RWPE1 (cell line): ENCODE data around the gene FAM171A2.

ENCODE experiments used
- CTCF ChIA-PET: fragments of 350-600 bp; sonication (Branson Sonifier 250); formaldehyde crosslinking; extraction: SDS; loops from one replicate; lab custom pipeline; 2021; lab: Yijun Ruan, JAX
- POLR2A ChIA-PET: fragments of 400-600 bp; formaldehyde crosslinking; extraction: SDS; loops from one replicate; lab custom pipeline; 2020; ENCODE audit warnings: antibody characterized with exemption; ENCODE audit not compliant: low non-redundant PET; lab: Yijun Ruan, JAX
- DNase-seq: peaks from one replicate; pipeline ENCODE4 v3.0.0; 2012; ENCODE audit warnings: low spot score
- H3K27ac ChIP-seq: fragments of 450-650 bp; 2 replicates; pipeline ENCODE4 v1.5.1; 2017
- TF ChIP-seq, protein P1 (sequence below): fragments of 450-650 bp; conservative IDR thresholded peaks from 2 replicates; pipeline ENCODE4 v1.5.1; 2017; ENCODE audit warnings: low read depth, mild to moderate bottlenecking

FAM171A2 gene

DNA sequence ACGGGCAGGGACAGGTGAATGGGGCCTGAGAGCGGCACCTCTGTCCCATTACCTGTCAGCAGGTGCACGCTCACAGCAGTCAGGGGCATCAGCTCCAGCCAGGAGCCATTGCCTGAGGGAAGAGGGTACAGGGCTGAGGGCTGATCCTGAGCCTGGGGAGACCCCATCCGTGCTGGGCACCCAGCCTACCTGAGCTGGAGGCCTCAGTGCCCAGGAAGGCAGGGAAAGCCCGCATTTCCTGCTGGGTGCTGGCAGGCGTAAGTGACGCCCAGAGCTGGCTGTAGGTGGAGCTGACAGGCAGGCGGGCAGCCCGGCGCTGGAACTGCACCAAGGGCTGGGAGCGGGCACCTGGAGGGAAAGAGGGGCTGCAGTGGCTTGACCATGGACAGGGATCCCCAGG, 7.4 kb downstream of the FAM171A2 start:
- H3K27ac ChIP-seq: no peak overlapping the region
- TF ChIP-seq, protein P1, sequence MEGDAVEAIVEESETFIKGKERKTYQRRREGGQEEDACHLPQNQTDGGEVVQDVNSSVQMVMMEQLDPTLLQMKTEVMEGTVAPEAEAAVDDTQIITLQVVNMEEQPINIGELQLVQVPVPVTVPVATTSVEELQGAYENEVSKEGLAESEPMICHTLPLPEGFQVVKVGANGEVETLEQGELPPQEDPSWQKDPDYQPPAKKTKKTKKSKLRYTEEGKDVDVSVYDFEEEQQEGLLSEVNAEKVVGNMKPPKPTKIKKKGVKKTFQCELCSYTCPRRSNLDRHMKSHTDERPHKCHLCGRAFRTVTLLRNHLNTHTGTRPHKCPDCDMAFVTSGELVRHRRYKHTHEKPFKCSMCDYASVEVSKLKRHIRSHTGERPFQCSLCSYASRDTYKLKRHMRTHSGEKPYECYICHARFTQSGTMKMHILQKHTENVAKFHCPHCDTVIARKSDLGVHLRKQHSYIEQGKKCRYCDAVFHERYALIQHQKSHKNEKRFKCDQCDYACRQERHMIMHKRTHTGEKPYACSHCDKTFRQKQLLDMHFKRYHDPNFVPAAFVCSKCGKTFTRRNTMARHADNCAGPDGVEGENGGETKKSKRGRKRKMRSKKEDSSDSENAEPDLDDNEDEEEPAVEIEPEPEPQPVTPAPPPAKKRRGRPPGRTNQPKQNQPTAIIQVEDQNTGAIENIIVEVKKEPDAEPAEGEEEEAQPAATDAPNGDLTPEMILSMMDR: no peak
- CTCF ChIA-PET: interaction anchor here (0.6 to 0.9 kb wide), 2 partner anchors 202 to 205 kb away, joined by 3 read pairs; no protein-coding TSS in a partner anchor
- DNase-seq: no peak
- POLR2A ChIA-PET: no interaction called here

GRCh38 chr17:44355642-44356099, 8.0 kb downstream of the FAM171A2 start:
- DNase-seq: no peak
- POLR2A ChIA-PET: no interaction called here
- no peak overlapping the region; the same call in 1 of the 2 replicates for H3K27ac ChIP-seq
- CTCF ChIA-PET: interaction anchor here (0.6 to 3.1 kb wide), 4 partner anchors 7 to 205 kb away, joined by 3 to 19 read pairs (median 4); partner anchors contain the start of gene FAM171A2
- TF ChIP-seq, protein P1: no peak

- TF ChIP-seq, protein P1: peak; percentile 49
- ChIA-PET CTCF (interaction anchor here (0.6 to 3.1 kb wide), 6 partner anchors 8 to 454 kb away, joined by 3 to 19 read pairs (median 4); partner anchors contain the start of gene FAM171A2), POLR2A (no interaction called here)
- DNase-seq: no peak
- H3K27ac ChIP-seq: no peak overlapping the region; the same call in 1 of the 2 replicates
These were observed 8.8 kb downstream of the FAM171A2 start for GRCh38 chr17:44354582-44355561.

DNA sequence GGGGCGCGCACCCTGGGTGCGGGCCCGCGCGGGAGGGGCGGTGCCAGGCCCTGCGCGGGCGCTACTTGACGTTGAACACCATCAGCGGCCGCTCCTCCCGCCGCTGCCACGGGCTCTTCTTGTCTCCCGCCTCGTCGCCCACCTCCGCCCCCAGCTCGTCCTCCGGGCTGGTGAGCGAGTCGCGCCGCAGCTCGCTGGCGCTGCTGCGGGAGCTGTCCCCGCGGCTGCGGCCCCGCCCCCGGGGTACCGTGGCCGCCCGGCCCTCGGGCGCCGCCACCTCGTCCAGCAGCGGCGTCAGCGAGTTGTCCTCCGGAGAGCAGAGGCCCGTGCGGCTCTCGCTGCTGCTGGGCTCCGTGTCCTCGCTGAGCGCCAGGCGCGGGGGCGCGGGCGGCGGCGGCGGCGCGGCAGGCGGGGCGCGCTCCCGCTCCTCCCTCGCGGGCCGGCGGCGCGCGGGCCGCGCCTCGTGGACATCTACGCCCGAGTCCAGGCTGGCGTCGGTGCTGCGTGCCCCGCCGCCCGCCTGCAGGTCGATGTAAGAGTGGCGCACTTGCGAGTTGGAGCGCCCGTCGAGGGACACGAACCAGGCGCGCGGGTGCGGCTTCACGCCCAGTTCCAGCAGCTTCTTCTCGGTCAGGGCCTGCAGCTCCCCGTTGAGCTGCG, 9.9 kb downstream of the FAM171A2 start:
- CTCF ChIA-PET: interaction anchor here (0.6 to 3.1 kb wide), 4 partner anchors 8 to 91 kb away, joined by 3 to 19 read pairs (median 4); partner anchors contain the start of gene FAM171A2
- TF ChIP-seq, protein P1: no peak
- DNase-seq: no peak
- POLR2A ChIA-PET: no interaction called here
- peak overlapping the region; percentile 46 for H3K27ac ChIP-seq

DNA sequence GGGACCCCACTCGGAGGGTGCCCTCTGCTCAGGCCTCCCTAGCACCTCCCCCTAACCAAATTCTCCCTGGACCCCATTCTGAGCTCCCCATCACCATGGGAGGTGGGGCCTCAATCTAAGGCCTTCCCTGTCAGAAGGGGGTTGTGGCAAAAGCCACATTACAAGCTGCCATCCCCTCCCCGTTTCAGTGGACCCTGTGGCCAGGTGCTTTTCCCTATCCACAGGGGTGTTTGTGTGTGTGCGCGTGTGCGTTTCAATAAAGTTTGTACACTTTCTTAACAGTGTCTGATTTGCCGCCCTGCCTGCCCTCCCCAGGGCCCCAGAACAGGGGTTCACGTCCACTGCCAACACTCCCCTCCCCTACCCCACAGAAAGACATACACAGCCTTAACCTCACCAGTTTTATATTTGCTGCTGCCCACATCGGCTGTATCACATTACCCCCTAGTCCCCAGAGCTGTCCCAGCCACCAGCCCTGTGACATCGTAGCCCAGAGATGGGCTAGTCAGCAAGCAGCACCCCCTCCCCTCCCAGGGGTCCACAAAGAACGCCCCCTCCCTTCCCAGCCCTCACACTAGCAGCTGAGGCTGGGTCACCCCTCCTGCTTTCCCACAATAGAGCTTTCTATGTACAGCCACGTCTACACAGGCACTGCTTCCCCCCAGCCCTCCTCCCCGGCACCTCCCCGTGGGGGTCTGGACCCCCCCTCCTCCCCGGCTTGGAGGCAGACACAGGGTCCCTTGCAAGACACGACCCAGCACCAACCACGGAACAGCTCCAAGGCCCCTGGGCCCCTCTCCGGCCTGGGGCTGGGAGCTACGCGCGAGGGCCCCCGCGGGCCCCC, 10.6 kb downstream of the FAM171A2 start:
- TF ChIP-seq, protein P1: no peak
- POLR2A ChIA-PET: no interaction called here

More for the DNA sequence above, 10.6 kb downstream of the FAM171A2 start:
- CTCF ChIA-PET: interaction anchor here (0.6 to 3.1 kb wide), 3 partner anchors 7 to 11 kb away, joined by 3 to 19 read pairs (median 5); partner anchors contain the start of gene FAM171A2
- H3K27ac ChIP-seq: peak overlapping the region; percentile 46
- no peak for DNase-seq
